K562 (cell line): ENCODE measurements around the gene CHST8. TPM values are rescaled to one million over a fixed set of nuclear protein-coding genes. Genes with fewer than 3 reads are reported as not detected.

ENCODE experiments used
- ATAC-seq: fragments of 200-7000 bp; cut with Tn5 transposase; 3 replicates; pipeline ENCODE4 v1.9.1; 2020; ENCODE audit warnings: moderate library complexity
- BruUV-seq: library from RNA; stranded (reverse); fragments of 400-500 nt; replicated peaks from 2 replicates; lab custom pipeline; 2021; lab: Mats Ljungman, UMichigan
- CTCF ChIA-PET: fragments of 300-600 bp; formaldehyde crosslinking; extraction: SDS; loops from one replicate; lab custom pipeline; 2021; ENCODE audit warnings: low intra/inter-chr PET ratio; lab: Yijun Ruan, JAX
- POLR2A ChIA-PET: fragments of 300-600, 350-650 bp; sonication (Branson Sonifier 250); formaldehyde crosslinking; extraction: SDS; loops from one replicate; lab custom pipeline; 2021; ENCODE audit warnings: antibody characterized with exemption, inconsistent platforms; lab: Yijun Ruan, JAX
- DNase-seq, 4 experiments: peaks; one replicate each; pipeline versions ENCODE4 v3.0.0 to v3.0.0-alpha.2; 2011 to 2018; ENCODE audit warnings: low spot score in 3 of 4, mixed read lengths in 3 of 4; ENCODE audit errors: extremely low read depth in 1 of 4
- FAIRE-seq: peaks from 2 replicates; lab custom pipeline; 2011; peaks lifted over from hg19 to GRCh38; lab: Jason Lieb, UNC
- H2AFZ ChIP-seq: 2 replicates; pipeline ENCODE4 v1.6.0; 2011; ENCODE audit warnings: low read depth, low read length, control low read depth, inconsistent platforms
- H3K27ac ChIP-seq: fragments of 200-600 bp; 3 replicates; pipeline ENCODE4 v1.8.0; 2011; ENCODE audit warnings: low read depth, mild to moderate bottlenecking, control low read depth, inconsistent platforms, low read length, moderate library complexity, mixed read lengths; ENCODE audit errors: extremely low read depth
- H3K27me3 ChIP-seq, 2 experiments: fragments of 300-600 bp in 1 of 2; 2 replicates in 1 of 2; 3 replicates in 1 of 2; pipeline versions ENCODE4 v1.6.0 to v1.8.0; 2011; ENCODE audit warnings: inconsistent platforms in 2 of 2, low read length in 2 of 2, mild to moderate bottlenecking in 1 of 2, mixed read lengths in 1 of 2, moderate library complexity in 1 of 2; ENCODE audit not compliant: control insufficient read depth in 2 of 2, insufficient read depth in 2 of 2
- H3K36me3 ChIP-seq: fragments of 300-600 bp; 3 replicates; pipeline ENCODE4 v1.8.0; 2011; ENCODE audit warnings: mild to moderate bottlenecking, low read length, inconsistent platforms; ENCODE audit not compliant: control insufficient read depth, insufficient read depth
- H3K4me1 ChIP-seq, 2 experiments: fragments of 200-600 bp in 1 of 2; replicated peaks in 1 of 2; 2 replicates in 1 of 2; 3 replicates in 1 of 2; pipeline versions ENCODE4 v1.5.1 to v1.8.0; 2011; ENCODE audit warnings: inconsistent platforms in 2 of 2, low read length in 2 of 2, mild to moderate bottlenecking in 1 of 2, mixed read lengths in 1 of 2, moderate library complexity in 1 of 2; ENCODE audit not compliant: control insufficient read depth in 2 of 2, insufficient read depth in 2 of 2
- H3K4me2 ChIP-seq: 2 replicates; pipeline ENCODE4 v1.6.1; 2011; ENCODE audit warnings: low read length, control low read depth, inconsistent platforms, mixed read lengths; ENCODE audit not compliant: insufficient read depth
- H3K4me3 ChIP-seq: fragments of 200-600 bp; sonication (generic), shearing (Covaris generic); 2 replicates; pipeline ENCODE4 v1.5.1; 2016; ENCODE audit warnings: control low read depth, inconsistent platforms
- H3K79me2 ChIP-seq: fragments of 200-600 bp; 3 replicates; pipeline ENCODE4 v1.8.0; 2011; ENCODE audit warnings: low read length, inconsistent platforms; ENCODE audit not compliant: control insufficient read depth, insufficient read depth
- H3K9ac ChIP-seq, 2 experiments: 2 replicates each; pipeline versions ENCODE4 v1.6.0 to v1.6.1; 2011; ENCODE audit warnings: low read depth in 2 of 2, low read length in 2 of 2, control low read depth in 1 of 2, inconsistent platforms in 1 of 2, mild to moderate bottlenecking in 1 of 2, mixed read lengths in 1 of 2; ENCODE audit not compliant: insufficient read depth in 1 of 2
- H3K9me1 ChIP-seq: one replicate; pipeline ENCODE4 v1.6.0; 2011; ENCODE audit warnings: inconsistent platforms, mild to moderate bottlenecking, low read length, moderate library complexity; ENCODE audit not compliant: control insufficient read depth, insufficient read depth
- H3K9me3 ChIP-seq: replicated peaks from 2 replicates; pipeline ENCODE4 v1.5.1; 2011; ENCODE audit warnings: low read depth, low read length, inconsistent platforms; ENCODE audit not compliant: control insufficient read depth, insufficient read depth
- H4K20me1 ChIP-seq: replicated peaks from 2 replicates; pipeline ENCODE4 v1.6.1; 2011; ENCODE audit warnings: low read length, inconsistent platforms, mixed read lengths; ENCODE audit not compliant: control insufficient read depth, insufficient read depth
- CAMTA2 ChIP-seq: fragments of 250-450 bp; sonication (Bioruptor Pico); conservative IDR thresholded peaks from 2 replicates; pipeline ENCODE4 v1.5.1; 2022
- CBX2 ChIP-seq: fragments of 200-600 bp; sonication (generic); IDR thresholded peaks from one replicate; pipeline ENCODE4 v1.6.1; 2012; ENCODE audit warnings: mild to moderate bottlenecking, low read length, inconsistent platforms; ENCODE audit not compliant: insufficient read depth, poor library complexity, severe bottlenecking
- ERF ChIP-seq: fragments of 450-650 bp; formaldehyde crosslinking; IDR thresholded peaks from 2 replicates; pipeline ENCODE4 v1.4.0; 2020; ENCODE audit warnings: mild to moderate bottlenecking, mixed read lengths
- FOXM1 ChIP-seq, 2 experiments: fragments of 450-650 bp in 1 of 2; sonication (generic) in 1 of 2; formaldehyde crosslinking in 1 of 2; IDR thresholded peaks; 2 replicates each; pipeline versions ENCODE4 v1.6.1 to v1.9.0; 2017 to 2022; ENCODE audit warnings: low read depth in 2 of 2, mild to moderate bottlenecking in 2 of 2, missing genetic modification reagents in 1 of 2, moderate library complexity in 1 of 2
- HDAC3 ChIP-seq: fragments of 450-650 bp; IDR thresholded peaks from 2 replicates; pipeline ENCODE4 v1.6.1; 2018; ENCODE audit warnings: borderline replicate concordance, mild to moderate bottlenecking, moderate library complexity; ENCODE audit not compliant: partially characterized antibody
- KLF13 ChIP-seq: fragments of 450-650 bp; IDR thresholded peaks from 2 replicates; pipeline ENCODE4 v1.6.1; 2016; ENCODE audit warnings: missing genetic modification characterization, low read depth, mild to moderate bottlenecking, missing compliant biosample characterization, moderate library complexity, borderline replicate concordance
- RBM22 ChIP-seq: fragments of 200-400 bp; formaldehyde crosslinking; IDR thresholded peaks from 2 replicates; pipeline ENCODE4 v1.6.1; 2018; ENCODE audit warnings: low read length, low read depth; ENCODE audit not compliant: poor library complexity, severe bottlenecking
- RFX7 ChIP-seq: fragments of 250-450 bp; sonication (Bioruptor Pico); IDR thresholded peaks from 2 replicates; pipeline ENCODE4 v1.5.1; 2021; ENCODE audit warnings: mild to moderate bottlenecking
- SMARCA5 ChIP-seq: fragments of 450-650 bp; IDR thresholded peaks from 2 replicates; pipeline ENCODE4 v1.6.1; 2016
- SNAPC5 ChIP-seq: fragments of 250-450 bp; sonication (Bioruptor Pico); IDR thresholded peaks from 2 replicates; pipeline ENCODE4 v1.8.0; 2021; ENCODE audit warnings: moderate library complexity, mild to moderate bottlenecking, inconsistent platforms
- ZKSCAN8 ChIP-seq: fragments of 200-800 bp; sonication (Bioruptor generic); IDR thresholded peaks from 2 replicates; pipeline ENCODE4 v1.6.1; 2016; ENCODE audit warnings: missing genetic modification characterization, missing compliant biosample characterization
- WGBS: fragments of 100-300 bp; shearing (Covaris generic); methylation state at CpG from one replicate; pipeline ENCODE4 v1.1.6; 2016; ENCODE audit warnings: low coverage, mixed read lengths; ENCODE audit not compliant: insufficient coverage; ENCODE audit errors: missing lambda C conversion rate; 5-methylcytosine and 5-hydroxymethylcytosine counted together
- in situ Hi-C: fragments of 300-500 bp; cut with MboI; formaldehyde crosslinking; loops from 4 replicates; pipeline ENCODE4 v1.15.0; 2018; ENCODE audit warnings: inconsistent platforms, mixed read lengths
- intact Hi-C: fragments of 100-400 bp; cut with micrococcal nuclease; formaldehyde crosslinking; loops from 2 replicates; pipeline ENCODE4 v1.14.2; 2022
- polyA plus RNA-seq, 8 experiments: library from polyadenylated mRNA; depleted of rRNA in 4 of 8; stranded (reverse) in 5 of 8; unstranded in 3 of 8; fragments of >200 nt; fragmentation: Nextera tagmentation in 2 of 8; fragmentation: Illumina TruSeq in 1 of 8; extraction: Ambion mirVana in 2 of 8; extraction: Trizol in 1 of 8; gene quantifications; 2 replicates each; pipeline versions ENCODE4 v1.2.1 to v1.2.3, GENCODE V29; 2011 to 2014; ENCODE audit warnings: inconsistent platforms in 1 of 8, missing spikeins in 1 of 8
- total RNA-seq, 7 experiments: library from RNA; depleted of rRNA in 6 of 7; stranded (reverse); fragments of >200 nt in 6 of 7; fragmentation: Illumina TruSeq in 2 of 7; extraction: Trizol in 2 of 7; gene quantifications; 2 replicates each; pipeline versions ENCODE4 v1.2.1 to v1.2.3, GENCODE V29; 2011 to 2021; ENCODE audit warnings: low replicate concordance in 1 of 7

Gene CHST8
- total and polyA plus RNA-seq, 9 of the 15 experiments (the other 6 are each of a cell fraction or from before 2014, with no cell fraction given): 0.11 TPM; not detected in 8

DNA sequence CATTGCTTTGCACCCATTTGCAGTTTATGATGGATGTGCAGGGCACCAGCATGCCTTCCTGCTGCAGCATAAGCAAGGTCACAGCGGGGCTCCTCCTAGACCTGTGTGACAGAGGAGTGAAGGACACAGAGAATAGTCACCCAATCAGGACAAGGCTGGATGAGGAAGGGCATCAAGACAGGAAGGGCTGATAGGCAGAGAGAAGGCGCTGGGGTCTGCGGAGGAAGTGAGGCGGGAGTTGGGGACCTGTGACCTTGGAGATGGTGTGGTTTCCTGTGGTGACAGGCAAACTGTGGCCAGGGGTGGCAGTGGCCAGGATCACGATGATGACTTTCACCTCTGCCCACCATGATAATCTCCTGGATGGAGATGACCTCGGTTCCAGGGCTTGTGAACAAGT is 158.5 kb downstream of the CHST8 start:
- H3K36me3 ChIP-seq: no peaks in the 10 kb centered on the region
- peaks cover 21% of the 10 kb centered on the region for H4K20me1 ChIP-seq
- intact Hi-C loops: no loop called here
- ChIA-PET POLR2A (no interaction called here), CTCF (interaction anchor here (1.1 to 3.8 kb wide), 3 partner anchors 9 to 366 kb away, joined by 4 to 54 read pairs (median 6); no protein-coding TSS in a partner anchor)
- H2AFZ ChIP-seq: no peak overlapping the region
- no TSS peak for BruUV-seq
- ATAC-seq (no peak), DNase-seq (no peak), FAIRE-seq (no peak)
- TF ChIP-seq ERF: no peak
- TF ChIP-seq FOXM1 (IDR thresholded peaks at IDR 0.05; ENCODE audit: low read depth): no peak
- TF ChIP-seq FOXM1 (CRISPR knock-in tag; IDR thresholded peaks at IDR 0.05; ENCODE audit: low read depth): no peak
- TF ChIP-seq CAMTA2: no peak
- no peak for TF ChIP-seq SNAPC5
- no peak for TF ChIP-seq RBM22
- no peak for TF ChIP-seq HDAC3
- TF ChIP-seq RFX7 (CRISPR knock-in tag): no peak
- no peak for TF ChIP-seq KLF13 (tag)
- TF ChIP-seq ZKSCAN8: no peak
- TF ChIP-seq SMARCA5: no peak
- no peak for TF ChIP-seq CBX2
- H3K4me1 ChIP-seq: peaks cover 0 to 21% of the 10 kb centered on the region in 2 experiments; a peak in 2 of 5 replicates
- H3K27me3 ChIP-seq: peaks cover 16 to 41% of the 10 kb centered on the region in 2 experiments; a peak in 4 of 5 replicates
- no peaks in the 10 kb centered on the region for H3K9me1 ChIP-seq
- H3K4me3 ChIP-seq: no peak overlapping the region
- 2% methylated on average over 6 of the region's 6 CpGs for WGBS
- no peak overlapping the region for H3K9ac ChIP-seq
- H3K4me2 ChIP-seq: no peak overlapping the region
- in situ Hi-C loops: loop anchor here (5.0 kb wide), 2 partner anchors 312 to 927 kb away; no protein-coding TSS in a partner anchor
- no peak overlapping the region for H3K27ac ChIP-seq
- no peaks in the 10 kb centered on the region for H3K79me2 ChIP-seq
- H3K9me3 ChIP-seq: no peaks in the 10 kb centered on the region
